Measurements from ENCODE around the gene GAS7.

GAS7 gene

DNA sequence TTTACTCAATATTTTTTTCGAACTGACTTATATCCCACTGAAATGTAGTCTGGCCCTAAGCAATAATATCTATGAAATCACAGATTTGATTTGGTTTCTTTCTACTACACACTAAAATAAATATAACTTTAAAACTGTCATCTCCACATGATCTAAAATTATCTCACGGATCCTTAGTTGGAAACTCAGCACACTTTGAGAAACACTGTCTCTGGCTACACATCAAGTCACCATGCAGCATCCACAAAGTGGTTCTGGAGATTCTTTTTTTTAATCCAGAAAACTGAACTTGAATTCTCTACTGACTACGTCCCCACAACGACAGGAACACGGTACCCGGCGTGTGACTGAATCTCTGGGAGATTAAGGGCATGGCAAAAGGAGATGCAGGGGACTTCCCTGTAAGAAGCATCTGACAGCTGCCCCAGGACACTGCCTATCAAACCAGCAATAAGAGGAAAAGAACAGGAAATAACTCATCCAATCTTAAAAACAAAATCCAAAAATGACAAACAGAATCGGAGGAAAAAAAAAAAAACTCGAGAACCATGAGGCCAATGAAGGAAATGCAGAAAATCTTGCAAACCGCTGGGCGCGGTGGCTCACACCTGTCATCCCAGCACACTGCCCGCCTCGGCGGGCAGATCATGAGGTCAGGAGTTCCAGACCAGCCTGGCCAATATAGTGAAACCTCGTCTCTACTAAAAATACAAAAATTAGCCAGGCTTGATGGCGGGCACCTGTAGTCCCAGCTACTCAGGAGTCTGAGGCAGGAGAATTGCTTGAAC, 152.3 kb downstream of the GAS7 start:
- no peaks in the 10 kb centered on the region for H3K27me3 Mint-ChIP-seq
- peaks cover 10% of the 10 kb centered on the region for H3K4me1 Mint-ChIP-seq (ENCODE audit: low read depth)
- H3K36me3 Mint-ChIP-seq (ENCODE audit: low read depth) = no peaks in the 10 kb centered on the region
- no peaks in the 10 kb centered on the region for H3K9me3 Mint-ChIP-seq
- no peak overlapping the region for H3K27ac Mint-ChIP-seq
- no peak for DNase-seq
- no peak overlapping the region for H3K4me3 Mint-ChIP-seq

DNA sequence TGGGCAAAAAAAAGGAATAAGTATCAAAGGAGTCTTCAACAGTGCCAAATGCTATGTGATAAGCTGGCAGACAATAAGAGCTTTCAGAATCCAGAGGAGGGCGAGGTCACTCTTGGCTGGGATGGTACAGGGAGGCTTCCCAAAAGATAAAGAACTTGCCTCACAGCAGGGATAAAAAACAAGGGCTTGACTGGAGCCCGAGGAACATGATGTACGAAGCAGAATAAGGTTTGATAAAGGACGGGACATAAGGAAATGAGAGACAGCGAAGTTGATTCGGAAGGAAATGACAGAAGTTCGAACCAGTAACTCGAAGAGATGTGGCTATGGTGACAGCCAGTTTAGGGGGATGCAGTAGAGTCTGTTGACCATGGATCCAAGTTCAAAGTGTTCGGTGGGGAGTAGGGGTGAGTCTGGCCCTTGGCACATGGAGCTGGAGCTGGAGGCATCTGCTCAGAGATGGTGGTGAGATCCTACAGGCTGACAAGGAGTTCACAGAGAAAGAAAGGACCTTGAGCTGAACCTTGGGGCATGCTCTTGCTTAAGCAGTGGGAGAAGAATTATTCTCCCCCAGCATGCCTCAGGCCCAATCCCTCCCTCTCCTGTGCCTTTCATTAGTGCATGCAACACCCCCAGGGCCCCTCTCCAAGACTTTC, 155.7 kb downstream of the GAS7 start:
- H3K4me1 Mint-ChIP-seq (ENCODE audit: low read depth) = peaks cover 19% of the 10 kb centered on the region

DNA sequence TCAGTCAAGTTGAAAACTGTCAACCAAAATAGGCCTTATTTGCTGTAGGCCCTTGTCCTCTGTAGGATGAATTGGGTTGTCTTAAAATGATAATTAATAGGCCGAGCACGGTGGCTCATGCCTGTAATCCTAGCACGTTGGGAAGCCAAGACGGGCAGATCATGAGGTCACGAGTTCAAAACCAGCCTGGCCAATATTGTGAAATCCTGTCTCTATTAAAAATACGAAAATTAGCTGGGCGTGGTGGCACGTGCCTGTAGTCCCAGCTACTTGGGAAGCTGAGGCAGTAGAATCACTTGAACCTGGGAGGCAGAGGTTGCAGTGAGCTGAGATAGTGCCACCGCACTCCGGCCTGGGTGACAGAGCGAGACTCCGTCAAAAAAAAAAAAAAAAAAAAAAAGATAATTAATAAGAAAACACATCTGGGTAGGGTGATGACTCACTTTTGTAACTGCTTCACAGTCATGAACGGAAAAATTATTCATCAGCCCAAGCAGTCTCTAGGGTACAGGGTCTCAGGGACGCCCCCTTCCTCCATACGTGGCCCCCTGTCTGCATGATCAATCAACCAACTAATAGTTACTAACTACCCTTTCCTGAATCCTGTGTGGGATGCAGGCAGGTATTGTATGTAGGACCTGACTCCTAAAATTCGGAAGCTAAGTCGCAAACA, 156.4 kb downstream of the GAS7 start:
- Mint-ChIP-seq H3K4me1 (ENCODE audit: low read depth) (peaks cover 15% of the 10 kb centered on the region), H3K36me3 (ENCODE audit: low read depth) (no peaks in the 10 kb centered on the region), H3K27me3 (no peaks in the 10 kb centered on the region), H3K4me3 (no peak overlapping the region), H3K9me3 (no peaks in the 10 kb centered on the region), H3K27ac (no peak overlapping the region)
- DNase-seq = no peak

More for the DNA sequence above, 155.7 kb downstream of the GAS7 start:
- Mint-ChIP-seq H3K9me3 (no peaks in the 10 kb centered on the region), H3K36me3 (ENCODE audit: low read depth) (no peaks in the 10 kb centered on the region), H3K27me3 (no peaks in the 10 kb centered on the region), H3K27ac (no peak overlapping the region), H3K4me3 (no peak overlapping the region)
- no peak for DNase-seq

GRCh38 chr17:10041287-10041612, 157.2 kb downstream of the GAS7 start:
- no peak for DNase-seq
- Mint-ChIP-seq H3K4me3 (no peak overlapping the region), H3K36me3 (ENCODE audit: low read depth) (no peaks in the 10 kb centered on the region), H3K4me1 (ENCODE audit: low read depth) (peaks cover 12% of the 10 kb centered on the region), H3K27ac (no peak overlapping the region), H3K9me3 (no peaks in the 10 kb centered on the region), H3K27me3 (no peaks in the 10 kb centered on the region)

DNA sequence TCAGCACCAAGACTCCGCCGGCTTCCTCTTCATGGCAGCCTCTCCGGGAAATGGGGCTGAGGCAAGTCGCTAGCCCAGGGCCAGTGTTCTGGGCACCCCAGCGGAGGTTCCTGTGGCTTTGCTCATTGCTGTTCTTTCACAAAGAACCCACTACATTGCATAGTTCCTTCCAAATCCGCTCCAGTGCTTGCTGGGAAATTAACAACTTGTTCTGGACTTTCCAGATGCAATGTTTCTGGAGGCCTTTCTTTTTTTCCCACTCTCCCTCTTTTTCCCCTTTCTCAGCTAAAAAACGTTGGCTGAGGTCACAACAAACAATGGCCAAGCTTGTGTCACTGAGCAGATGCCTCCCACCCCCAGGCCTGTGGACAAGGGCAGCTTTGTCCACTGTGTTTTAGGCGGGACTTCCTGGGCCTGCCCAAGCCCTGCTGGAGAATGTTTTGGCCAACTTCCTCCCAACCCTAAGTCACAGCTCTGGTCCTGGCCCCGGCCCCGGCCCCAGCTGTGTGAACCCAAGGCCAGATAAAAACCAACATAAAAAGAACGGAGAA, 161.8 kb downstream of the GAS7 start:
- Mint-ChIP-seq H3K36me3 (ENCODE audit: low read depth) (no peaks in the 10 kb centered on the region), H3K27ac (no peak overlapping the region), H3K4me1 (ENCODE audit: low read depth) (peaks cover 12% of the 10 kb centered on the region), H3K9me3 (no peaks in the 10 kb centered on the region), H3K27me3 (no peaks in the 10 kb centered on the region), H3K4me3 (no peak overlapping the region)
- no peak for DNase-seq

DNA sequence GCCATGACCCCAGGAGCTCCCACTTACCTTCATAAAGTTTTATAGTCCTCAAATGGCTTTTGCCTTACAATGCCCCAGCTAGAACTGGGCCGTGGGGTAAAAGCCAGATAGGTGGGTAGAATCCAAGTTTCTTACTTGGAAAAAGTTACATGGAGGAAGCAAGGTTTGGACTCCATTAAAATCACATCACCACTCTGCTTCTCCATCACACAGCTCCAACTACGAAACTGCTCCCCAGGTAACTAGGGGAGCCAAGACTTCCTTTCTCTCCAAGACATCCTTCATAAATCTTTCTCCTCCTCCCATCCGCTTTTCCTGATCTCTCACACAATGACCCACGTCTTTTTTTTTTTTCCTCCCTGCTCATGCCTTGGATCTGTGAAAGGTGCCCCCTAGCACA, 162.5 kb downstream of the GAS7 start:
- Mint-ChIP-seq H3K27me3 (no peaks in the 10 kb centered on the region), H3K4me3 (no peak overlapping the region), H3K9me3 (no peaks in the 10 kb centered on the region), H3K27ac (no peak overlapping the region), H3K36me3 (ENCODE audit: low read depth) (no peaks in the 10 kb centered on the region), H3K4me1 (ENCODE audit: low read depth) (peaks cover 9% of the 10 kb centered on the region)
- no peak for DNase-seq

DNA sequence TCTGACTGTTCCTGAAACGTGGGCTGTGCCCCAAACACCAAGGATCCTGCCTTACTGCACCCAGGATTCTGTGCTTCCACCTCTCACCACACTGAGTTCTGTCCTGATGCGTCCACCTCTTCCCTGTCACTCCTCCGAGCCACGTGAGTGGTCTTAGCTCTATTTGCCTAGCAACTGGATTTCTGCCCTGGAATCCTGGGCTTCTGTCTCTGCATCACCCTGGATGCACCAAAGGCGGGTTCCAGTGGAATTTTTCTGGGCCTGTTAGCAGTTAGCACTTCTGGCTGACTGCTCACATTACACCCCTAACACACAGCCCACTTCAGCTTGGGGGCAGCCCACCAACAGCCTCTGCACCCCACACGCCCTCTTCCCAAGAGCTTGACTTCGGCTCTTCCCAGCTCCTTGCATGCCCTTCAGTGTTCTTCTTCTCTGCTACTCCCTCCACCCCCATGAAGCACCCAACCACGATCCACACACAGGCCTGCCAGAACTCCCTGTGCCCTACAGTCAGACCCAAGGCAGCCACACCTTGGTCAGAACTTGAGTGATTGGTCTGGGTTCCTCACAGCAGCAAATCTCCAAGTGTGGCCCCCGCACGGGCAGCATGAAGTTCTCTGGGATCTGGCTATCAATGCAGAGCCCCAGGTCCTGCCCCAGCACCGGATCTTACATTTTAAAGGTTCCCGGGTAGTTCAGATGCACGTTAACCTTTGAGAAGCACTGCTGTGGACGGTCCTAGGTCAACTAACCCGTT, 163.5 kb downstream of the GAS7 start:
- peaks cover 1% of the 10 kb centered on the region for H3K4me1 Mint-ChIP-seq (ENCODE audit: low read depth)
- no peaks in the 10 kb centered on the region for H3K9me3 Mint-ChIP-seq
- no peaks in the 10 kb centered on the region for H3K27me3 Mint-ChIP-seq
- no peak overlapping the region for H3K27ac Mint-ChIP-seq
- no peak overlapping the region for H3K4me3 Mint-ChIP-seq
- no peak for DNase-seq
- no peaks in the 10 kb centered on the region for H3K36me3 Mint-ChIP-seq (ENCODE audit: low read depth)

DNA sequence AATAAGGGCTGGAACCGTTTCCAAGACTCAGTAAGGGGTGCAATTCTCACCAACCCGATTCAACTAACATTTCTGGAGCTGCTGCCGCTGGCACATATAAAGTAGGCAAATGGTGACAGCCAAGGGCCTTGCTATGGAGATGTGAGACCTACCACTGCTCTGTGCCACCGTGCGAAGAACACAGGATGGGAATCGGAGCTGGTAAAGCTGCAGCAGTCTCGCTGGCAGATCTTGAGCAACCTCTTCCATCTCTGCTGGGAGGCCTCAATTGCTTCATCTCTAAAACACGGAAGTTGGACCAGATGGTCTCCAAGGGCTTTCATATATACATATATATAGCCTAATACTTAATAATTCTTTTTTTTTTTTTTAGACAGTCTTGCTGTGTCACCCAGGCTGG, 164.4 kb downstream of the GAS7 start:
- no peak overlapping the region for H3K4me3 Mint-ChIP-seq
- H3K9me3 Mint-ChIP-seq = no peaks in the 10 kb centered on the region
- no peaks in the 10 kb centered on the region for H3K36me3 Mint-ChIP-seq (ENCODE audit: low read depth)
- H3K4me1 Mint-ChIP-seq (ENCODE audit: low read depth) = no peaks in the 10 kb centered on the region
- H3K27me3 Mint-ChIP-seq = no peaks in the 10 kb centered on the region
- no peak for DNase-seq
- H3K27ac Mint-ChIP-seq = no peak overlapping the region

GRCh38 chr17:10033449-10033848, 165.0 kb downstream of the GAS7 start:
- no peak overlapping the region for H3K4me3 Mint-ChIP-seq
- H3K9me3 Mint-ChIP-seq = no peaks in the 10 kb centered on the region
- no peaks in the 10 kb centered on the region for H3K36me3 Mint-ChIP-seq (ENCODE audit: low read depth)
- no peaks in the 10 kb centered on the region for H3K27me3 Mint-ChIP-seq
- no peaks in the 10 kb centered on the region for H3K4me1 Mint-ChIP-seq (ENCODE audit: low read depth)
- H3K27ac Mint-ChIP-seq = no peak overlapping the region
- no peak for DNase-seq

DNA sequence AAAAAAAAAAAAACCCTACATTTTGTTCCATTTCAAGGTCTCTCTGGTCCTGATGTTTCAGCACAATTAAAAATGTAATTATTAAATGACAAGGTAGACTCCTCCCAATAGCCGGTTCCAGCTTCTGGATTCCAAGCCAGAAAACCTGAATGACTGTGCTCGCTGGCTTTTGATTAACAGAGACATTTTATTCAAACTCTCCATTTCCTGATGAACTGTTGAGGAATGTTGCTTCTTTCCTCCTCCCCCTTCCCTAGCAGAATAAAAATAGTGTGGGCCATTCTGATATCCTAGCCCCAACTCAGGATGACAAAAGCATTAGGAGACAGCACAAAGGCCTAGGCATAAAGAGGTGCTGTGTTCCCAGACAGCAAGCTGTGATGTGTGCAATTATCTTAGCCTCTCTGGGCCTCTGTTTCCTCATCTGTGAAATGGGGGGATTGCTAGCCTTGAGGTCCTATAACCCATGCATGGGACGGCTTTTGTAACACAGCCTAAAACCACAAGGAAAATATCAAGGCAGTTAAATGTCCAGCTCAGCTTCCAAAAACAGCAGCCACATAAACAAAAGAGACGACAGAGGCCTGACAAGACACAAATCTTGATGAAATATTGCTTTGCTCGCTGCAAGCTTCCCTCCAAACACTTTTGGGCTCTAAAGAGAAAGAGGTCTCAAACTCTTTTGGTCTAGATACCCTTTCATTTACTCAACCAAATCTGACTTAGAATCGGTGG, 166.1 kb downstream of the GAS7 start:
- H3K27me3 Mint-ChIP-seq = no peaks in the 10 kb centered on the region
- H3K4me3 Mint-ChIP-seq = no peak overlapping the region
- no peaks in the 10 kb centered on the region for H3K4me1 Mint-ChIP-seq (ENCODE audit: low read depth)
- no peak overlapping the region for H3K27ac Mint-ChIP-seq
- no peaks in the 10 kb centered on the region for H3K9me3 Mint-ChIP-seq
- no peak for DNase-seq
- no peaks in the 10 kb centered on the region for H3K36me3 Mint-ChIP-seq (ENCODE audit: low read depth)

DNA sequence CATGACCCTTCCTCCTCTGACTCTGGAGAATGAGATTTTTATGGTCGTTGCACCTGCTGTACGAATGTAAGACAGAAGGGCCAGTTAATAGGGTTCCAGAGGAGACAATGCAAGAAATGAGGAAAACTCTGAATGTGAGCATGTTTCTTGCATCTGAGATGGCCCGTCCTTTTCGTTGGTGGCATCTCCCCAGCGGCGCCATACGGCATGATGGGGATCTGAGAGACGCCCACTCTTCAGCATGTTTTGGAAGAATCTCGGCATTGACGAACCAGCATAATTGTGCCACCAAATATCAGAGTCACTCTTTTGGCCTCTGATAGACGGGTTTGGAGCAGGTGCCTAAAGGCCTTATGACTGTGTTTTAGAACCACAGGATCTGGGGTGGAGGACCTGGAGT, 166.8 kb downstream of the GAS7 start:
- DNase-seq = no peak
- no peaks in the 10 kb centered on the region for H3K27me3 Mint-ChIP-seq
- no peaks in the 10 kb centered on the region for H3K36me3 Mint-ChIP-seq (ENCODE audit: low read depth)
- no peak overlapping the region for H3K4me3 Mint-ChIP-seq
- H3K9me3 Mint-ChIP-seq = no peaks in the 10 kb centered on the region
- no peaks in the 10 kb centered on the region for H3K4me1 Mint-ChIP-seq (ENCODE audit: low read depth)
- no peak overlapping the region for H3K27ac Mint-ChIP-seq

- Mint-ChIP-seq H3K27me3 (no peaks in the 10 kb centered on the region), H3K4me3 (no peak overlapping the region), H3K36me3 (ENCODE audit: low read depth) (no peaks in the 10 kb centered on the region), H3K4me1 (ENCODE audit: low read depth) (no peaks in the 10 kb centered on the region), H3K27ac (no peak overlapping the region), H3K9me3 (no peaks in the 10 kb centered on the region)
- DNase-seq = no peak
Observed at GRCh38 chr17:10031127-10031526, 167.3 kb downstream of the GAS7 start.

DNA sequence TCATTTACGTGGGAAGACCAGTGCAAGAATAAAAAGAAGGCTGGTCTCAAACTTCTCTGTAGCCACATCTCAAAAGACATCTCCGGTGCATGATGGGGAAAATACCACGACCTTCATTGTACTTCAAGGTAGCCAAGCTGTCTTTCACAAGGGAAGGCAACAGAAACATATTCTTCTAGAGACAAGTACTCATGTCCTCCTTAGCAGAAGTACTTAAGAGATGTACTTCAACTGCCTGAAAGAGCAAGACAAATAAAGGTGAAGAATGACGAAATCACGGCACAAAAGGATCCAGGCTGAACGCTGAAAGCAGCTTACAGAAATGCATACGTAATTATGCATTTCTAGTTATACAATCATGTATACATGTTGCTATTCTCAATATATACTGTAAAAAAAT, 169.3 kb downstream of the GAS7 start:
- no peaks in the 10 kb centered on the region for H3K4me1 Mint-ChIP-seq (ENCODE audit: low read depth)
- H3K27ac Mint-ChIP-seq = no peak overlapping the region
- H3K36me3 Mint-ChIP-seq (ENCODE audit: low read depth) = no peaks in the 10 kb centered on the region
- DNase-seq = no peak
- H3K27me3 Mint-ChIP-seq = no peaks in the 10 kb centered on the region
- H3K4me3 Mint-ChIP-seq = no peak overlapping the region
- H3K9me3 Mint-ChIP-seq = no peaks in the 10 kb centered on the region

Measured in activated T-cell treated with anti-CD3 and anti-CD28 coated beads, Interleukin-2, amount 50 U/mL, for 24 hours (primary cell).